Osteoblast (primary cell): ENCODE measurements around the gene TUBA1B. TPM values are rescaled to one million over a fixed set of nuclear protein-coding genes. Genes with fewer than 3 reads are reported as not detected.

Source experiments
- DNase-seq: peaks from one replicate; pipeline ENCODE4 v3.0.0; 2011; ENCODE audit warnings: low spot score, mixed read lengths; ENCODE audit not compliant: insufficient read length; ENCODE audit errors: missing footprints
- H2AFZ ChIP-seq: 2 replicates; pipeline ENCODE4 v1.6.0; 2011; ENCODE audit warnings: mild to moderate bottlenecking, low read length
- H3K27ac ChIP-seq: 2 replicates; pipeline ENCODE4 v1.5.1; 2011; ENCODE audit warnings: mild to moderate bottlenecking, low read depth, low read length, moderate library complexity
- H3K27me3 ChIP-seq: 2 replicates; pipeline ENCODE4 v1.6.0; 2012; ENCODE audit warnings: mild to moderate bottlenecking, control low read depth, inconsistent platforms, low read length, moderate library complexity; ENCODE audit not compliant: insufficient read depth
- H3K36me3 ChIP-seq: 2 replicates; pipeline ENCODE4 v1.5.1; 2011; ENCODE audit warnings: mild to moderate bottlenecking, low read length, control low read depth, moderate library complexity; ENCODE audit not compliant: insufficient read depth
- H3K4me1 ChIP-seq: 2 replicates; pipeline ENCODE4 v1.5.1; 2011; ENCODE audit warnings: mild to moderate bottlenecking, low read length, control low read depth, moderate library complexity; ENCODE audit not compliant: insufficient read depth
- H3K4me2 ChIP-seq: 2 replicates; pipeline ENCODE4 v1.6.0; 2011; ENCODE audit warnings: mild to moderate bottlenecking, low read length; ENCODE audit not compliant: insufficient read depth
- H3K4me3 ChIP-seq: fragments of 200-600 bp; sonication (generic); 3 replicates; pipeline ENCODE4 v1.5.1; 2012; ENCODE audit warnings: mild to moderate bottlenecking, low read length, inconsistent platforms; ENCODE audit not compliant: insufficient read depth
- H3K79me2 ChIP-seq: 2 replicates; pipeline ENCODE4 v1.6.0; 2012; ENCODE audit warnings: mild to moderate bottlenecking, low read length, control low read depth, inconsistent platforms; ENCODE audit not compliant: insufficient read depth
- H3K9me3 ChIP-seq: 2 replicates; pipeline ENCODE4 v1.5.1; 2011; ENCODE audit warnings: low read depth, low read length, control low read depth
- H4K20me1 ChIP-seq: 2 replicates; pipeline ENCODE4 v1.6.0; 2012; ENCODE audit warnings: mild to moderate bottlenecking, low read length, control low read depth; ENCODE audit not compliant: insufficient read depth
- total RNA-seq: library from RNA; depleted of rRNA; stranded (reverse); fragments of >200 nt; gene quantifications from 2 replicates; pipeline ENCODE4 v1.2.3, GENCODE V29; 2012
- TF ChIP-seq, protein P1 (sequence below): IDR thresholded peaks from 2 replicates; pipeline ENCODE4 v1.5.1; 2011; ENCODE audit warnings: mild to moderate bottlenecking, low read depth, low read length, moderate library complexity; ENCODE audit errors: extremely low read depth

The TUBA1B gene
- total RNA-seq, 1 donor: 578 TPM

DNA sequence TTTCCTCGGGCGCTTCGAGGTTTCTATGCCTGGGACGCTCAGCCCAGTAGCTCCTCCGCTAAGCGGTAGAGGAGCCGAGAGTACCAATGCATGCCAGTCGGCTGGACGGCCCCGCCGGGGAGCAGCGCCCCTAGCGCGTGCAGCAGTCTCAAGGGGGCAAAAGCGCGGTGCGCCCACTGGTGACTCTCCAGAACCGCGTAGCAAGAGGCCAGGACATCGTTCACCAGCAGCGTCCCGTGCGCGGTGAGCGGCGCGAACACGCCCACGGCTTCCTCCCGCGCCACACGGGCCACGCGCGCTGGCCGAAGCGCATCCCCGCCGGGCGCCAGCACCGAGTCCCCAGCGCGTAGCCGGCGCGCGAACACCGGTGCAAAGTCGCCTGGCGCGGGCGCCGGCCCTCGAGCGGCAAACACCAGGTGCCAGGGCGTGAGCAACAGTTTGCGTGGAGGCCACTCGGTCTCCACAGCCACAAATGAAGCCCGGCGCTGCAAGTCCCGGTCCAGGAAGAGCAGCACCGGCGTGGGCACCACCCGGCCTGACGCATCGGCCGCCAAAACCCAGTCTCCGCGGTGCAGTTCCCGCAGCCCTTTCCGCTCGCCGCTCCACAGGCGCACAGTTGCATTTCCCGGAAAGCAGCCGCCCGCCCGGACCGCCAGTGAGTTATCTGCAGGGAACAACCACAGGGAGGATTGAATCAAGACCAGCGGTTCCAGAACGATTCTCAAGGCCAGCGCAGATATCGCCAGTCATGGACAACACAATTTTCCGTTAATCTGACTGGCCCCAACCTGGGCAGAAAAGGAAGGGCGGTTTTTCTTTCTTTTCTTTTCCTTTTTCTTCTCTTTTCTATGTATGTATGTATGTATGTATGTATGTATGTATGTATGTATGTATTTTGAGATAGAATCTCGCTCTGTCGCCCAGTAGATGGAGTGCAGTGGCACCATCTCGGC lies 41.1 kb downstream of the TUBA1B start:
- TF ChIP-seq, protein P1, sequence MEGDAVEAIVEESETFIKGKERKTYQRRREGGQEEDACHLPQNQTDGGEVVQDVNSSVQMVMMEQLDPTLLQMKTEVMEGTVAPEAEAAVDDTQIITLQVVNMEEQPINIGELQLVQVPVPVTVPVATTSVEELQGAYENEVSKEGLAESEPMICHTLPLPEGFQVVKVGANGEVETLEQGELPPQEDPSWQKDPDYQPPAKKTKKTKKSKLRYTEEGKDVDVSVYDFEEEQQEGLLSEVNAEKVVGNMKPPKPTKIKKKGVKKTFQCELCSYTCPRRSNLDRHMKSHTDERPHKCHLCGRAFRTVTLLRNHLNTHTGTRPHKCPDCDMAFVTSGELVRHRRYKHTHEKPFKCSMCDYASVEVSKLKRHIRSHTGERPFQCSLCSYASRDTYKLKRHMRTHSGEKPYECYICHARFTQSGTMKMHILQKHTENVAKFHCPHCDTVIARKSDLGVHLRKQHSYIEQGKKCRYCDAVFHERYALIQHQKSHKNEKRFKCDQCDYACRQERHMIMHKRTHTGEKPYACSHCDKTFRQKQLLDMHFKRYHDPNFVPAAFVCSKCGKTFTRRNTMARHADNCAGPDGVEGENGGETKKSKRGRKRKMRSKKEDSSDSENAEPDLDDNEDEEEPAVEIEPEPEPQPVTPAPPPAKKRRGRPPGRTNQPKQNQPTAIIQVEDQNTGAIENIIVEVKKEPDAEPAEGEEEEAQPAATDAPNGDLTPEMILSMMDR: no peak
- peaks cover 51% of the 10 kb centered on the region for H3K27me3 ChIP-seq
- H2AFZ ChIP-seq: peak overlapping the region; percentile 59

DNA sequence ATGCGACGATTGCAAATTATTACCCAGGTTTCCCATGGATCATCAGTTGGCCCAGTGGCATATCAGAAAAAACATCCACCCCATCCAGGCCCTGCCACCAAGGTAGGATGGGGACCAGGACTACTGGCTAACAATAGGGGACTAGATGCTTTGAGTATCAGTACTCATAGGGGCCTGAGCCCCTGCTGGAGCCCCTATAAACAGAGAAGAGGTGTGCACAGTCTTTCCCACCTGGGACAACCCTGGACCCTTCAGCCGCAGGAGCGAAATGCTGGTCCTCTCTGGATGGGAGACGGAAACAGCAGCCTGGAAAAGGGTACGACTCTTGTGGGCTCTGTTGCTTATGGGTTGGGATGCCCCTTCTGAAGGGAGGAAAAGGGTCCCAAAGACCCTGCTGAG lies 42.3 kb downstream of the TUBA1B start:
- no peaks in the 10 kb centered on the region for H3K36me3 ChIP-seq
- H3K4me1 ChIP-seq: peaks cover 11% of the 10 kb centered on the region
- peaks cover 39% of the 10 kb centered on the region for H3K27me3 ChIP-seq
- no peaks in the 10 kb centered on the region for H3K9me3 ChIP-seq
- H3K27ac ChIP-seq: no peak overlapping the region
- DNase-seq: peak; percentile 81
- no peaks in the 10 kb centered on the region for H4K20me1 ChIP-seq
- no peaks in the 10 kb centered on the region for H3K79me2 ChIP-seq
- H2AFZ ChIP-seq: no peak overlapping the region
- TF ChIP-seq, protein P1: no peak
- H3K4me3 ChIP-seq: no peak overlapping the region
- H3K4me2 ChIP-seq: no peak overlapping the region

More for the DNA sequence above, 41.1 kb downstream of the TUBA1B start:
- no peak overlapping the region for H3K27ac ChIP-seq
- peaks cover 2% of the 10 kb centered on the region for H4K20me1 ChIP-seq
- H3K9me3 ChIP-seq: no peaks in the 10 kb centered on the region
- peaks cover 11% of the 10 kb centered on the region for H3K4me1 ChIP-seq
- DNase-seq: peak; percentile 91
- no peaks in the 10 kb centered on the region for H3K36me3 ChIP-seq
- H3K79me2 ChIP-seq: no peaks in the 10 kb centered on the region
- H3K4me2 ChIP-seq: peak overlapping the region; percentile 72
- peak overlapping the region; percentile 61 for H3K4me3 ChIP-seq

DNA sequence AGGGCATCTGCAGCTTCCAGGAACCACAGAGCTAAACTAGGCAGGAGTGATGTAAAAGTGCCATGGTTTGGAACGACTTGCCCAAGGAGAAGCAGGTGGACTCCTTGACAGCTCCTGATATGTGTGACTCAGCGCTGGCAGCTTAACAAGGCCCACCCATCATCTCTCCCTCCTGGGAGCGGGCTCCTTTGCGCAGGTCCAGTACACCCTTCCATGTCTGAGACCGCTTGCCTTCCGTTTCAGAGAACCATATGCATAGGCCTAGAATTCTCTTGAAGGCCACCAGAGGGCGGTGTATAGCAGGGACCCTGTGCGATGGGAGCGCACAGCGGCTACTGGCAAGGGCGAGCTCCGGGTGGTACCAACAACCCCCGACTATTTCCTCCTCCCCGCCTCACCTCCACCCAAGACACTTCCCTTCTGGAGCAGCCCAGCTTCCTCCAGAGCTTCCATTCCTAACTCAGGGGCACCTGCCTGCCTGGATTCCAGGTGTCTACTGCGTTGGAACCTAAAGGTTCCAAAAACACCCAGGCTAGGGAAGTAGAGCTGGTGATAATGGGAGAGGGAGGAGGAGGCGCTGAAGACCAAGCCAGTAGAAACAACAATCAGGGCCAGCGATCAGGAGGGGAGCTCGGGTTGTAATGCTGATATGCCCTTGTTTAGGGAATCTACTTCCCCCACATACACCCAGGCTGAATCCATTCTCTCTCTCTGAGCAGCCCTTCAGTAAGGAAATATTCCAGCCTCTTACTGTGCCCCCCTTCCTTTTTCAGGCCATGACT lies 42.9 kb downstream of the TUBA1B start:
- peaks cover 11% of the 10 kb centered on the region for H3K4me1 ChIP-seq
- no peaks in the 10 kb centered on the region for H4K20me1 ChIP-seq
- peak overlapping the region; percentile 54 for H3K4me3 ChIP-seq
- H3K9me3 ChIP-seq: no peaks in the 10 kb centered on the region
- DNase-seq: peak; percentile 99
- H3K27me3 ChIP-seq: peaks cover 33% of the 10 kb centered on the region
- no peaks in the 10 kb centered on the region for H3K36me3 ChIP-seq
- no peaks in the 10 kb centered on the region for H3K79me2 ChIP-seq
- H3K27ac ChIP-seq: no peak overlapping the region
- TF ChIP-seq, protein P1: peak; percentile 92
- H2AFZ ChIP-seq: peak overlapping the region; percentile 78
- H3K4me2 ChIP-seq: peak overlapping the region; percentile 68
